Transverse colon (tissue), 4 donors: ENCODE data around the gene PANX2. TPM values are rescaled to one million over a fixed set of nuclear protein-coding genes. Genes with fewer than 3 reads are reported as not detected.

Experiments
- DNase-seq: peaks from one replicate; pipeline ENCODE4 v3.0.0-alpha.2; 2019
- H3K27ac ChIP-seq, 4 donors: fragments of 200-600 bp; sonication (generic); 2 replicates each; pipeline ENCODE4 v1.5.1; 2016 to 2018; ENCODE audit warnings: inconsistent platforms in 4 of 4
- H3K27me3 ChIP-seq: fragments of 200-600 bp; sonication (generic); 2 replicates; pipeline ENCODE4 v1.5.1; 2017; ENCODE audit warnings: inconsistent platforms
- H3K36me3 ChIP-seq, 4 donors: fragments of 200-600 bp; sonication (generic); 2 replicates each; pipeline ENCODE4 v1.5.1; 2017 to 2019; ENCODE audit warnings: inconsistent platforms in 4 of 4
- H3K4me1 ChIP-seq, 4 donors: fragments of 200-600 bp; sonication (generic); 2 replicates each; pipeline ENCODE4 v1.5.1; 2017 to 2020; ENCODE audit warnings: inconsistent platforms in 4 of 4
- H3K4me3 ChIP-seq, 4 donors: fragments of 200-600 bp; sonication (generic); 1 replicate in 1 of 4; 2 replicates in 3 of 4; pipeline versions ENCODE4 v1.5.1 to v1.6.1; 2017 to 2019; ENCODE audit warnings: inconsistent platforms in 4 of 4
- H3K9me3 ChIP-seq, 2 donors: fragments of 200-600 bp; sonication (generic); 2 replicates each; pipeline ENCODE4 v1.5.1; 2017 to 2019; ENCODE audit warnings: inconsistent platforms in 2 of 2
- CTCF ChIP-seq, 5 experiments: fragments of 200-600 bp in 3 of 5; fragments of 450-650 bp in 2 of 5; sonication (generic) in 3 of 5; IDR thresholded peaks; 1 replicate in 2 of 5; 2 replicates in 3 of 5; pipeline ENCODE4 v1.5.1; 2016 to 2017; ENCODE audit warnings: antibody characterized with exemption in 5 of 5, inconsistent platforms in 3 of 5, mild to moderate bottlenecking in 2 of 5, moderate library complexity in 1 of 5
- EP300 ChIP-seq: sonication (generic); formaldehyde crosslinking; IDR thresholded peaks from one replicate; pipeline ENCODE4 v1.6.1; 2017; ENCODE audit warnings: antibody characterized with exemption, low read depth
- POLR2A ChIP-seq: fragments of 450-650 bp; IDR thresholded peaks from one replicate; pipeline ENCODE4 v1.6.1; 2016; ENCODE audit warnings: antibody characterized with exemption, mild to moderate bottlenecking, moderate library complexity
- POLR2AphosphoS5 ChIP-seq, 3 donors: sonication (generic); formaldehyde crosslinking; IDR thresholded peaks; one replicate each; pipeline ENCODE4 v1.6.1; 2016; ENCODE audit warnings: antibody characterized with exemption in 3 of 3
- WGBS, 2 donors: methylation state at CpG; one replicate each; pipeline ENCODE4 v1.1.5; 2018; ENCODE audit warnings: low coverage in 1 of 2; 5-methylcytosine and 5-hydroxymethylcytosine counted together
- in situ Hi-C, 4 donors: fragments of 200-750 bp; cut with MboI; loops; one replicate each; pipeline versions ENCODE4 v1.15.0 to v1.15.1; 2017; ENCODE audit warnings: low sequenced_read_pairs in 3 of 4, low pct_ligation_motif_present in 1 of 4, low pct_unique_long_range_greater_than_20kb in 1 of 4
- intact Hi-C: fragments of 100-400 bp; cut with DNase I; formaldehyde crosslinking; loops from one replicate; pipeline ENCODE4 v1.15.1; 2023; ENCODE audit warnings: low total_unique reads
- total RNA-seq, 4 donors: library from RNA; depleted of rRNA; stranded (reverse); fragments of >200 nt; gene quantifications; one replicate each; pipeline ENCODE4 v1.1.0, GENCODE V29; 2016

Gene PANX2
- total RNA-seq, 4 donors from 2014 or later = 0.32 TPM; not detected in 3

- Histone ChIP-seq H3K27me3 (peaks cover 45% of the 10 kb centered on the region), H3K4me3 (no peak overlapping the region), H3K27ac (no peak overlapping the region), H3K9me3 (no peaks in the 10 kb centered on the region), H3K4me1 (no peaks in the 10 kb centered on the region), H3K36me3 (no peaks in the 10 kb centered on the region)
- intact Hi-C loops = no loop called here
- TF ChIP-seq CTCF (IDR thresholded peaks at IDR 0.05) = no peak
- TF ChIP-seq POLR2AphosphoS5 (IDR thresholded peaks at IDR 0.05) = no peak
- 85% methylated on average over 6 of the region's 6 CpGs; no CpG with 5 or more reads in 1 of the 2 donors for WGBS, 2 donors
- in situ Hi-C loops = loop anchor here in 2 of 4 donors (10.0 kb wide), 2 partner anchors 63 to 73 kb away; partner anchors contain the start of gene SELENOO (in 1 of the 2)
- DNase-seq = no peak
These were observed 29.1 kb upstream of the PANX2 start for GRCh38 chr22:50141462-50141861.

- no peak for DNase-seq
- Histone ChIP-seq H3K9me3 (no peaks in the 10 kb centered on the region), H3K27me3 (peaks cover 45% of the 10 kb centered on the region), H3K4me1 (no peaks in the 10 kb centered on the region), H3K36me3 (no peaks in the 10 kb centered on the region), H3K4me3 (no peak overlapping the region), H3K27ac (no peak overlapping the region)
- 25 to 34% methylated on average over 5 to 11 of the region's 11 CpGs for WGBS, 2 donors
- TF ChIP-seq POLR2AphosphoS5 (IDR thresholded peaks at IDR 0.05) = no peak
- TF ChIP-seq POLR2A = no peak
- TF ChIP-seq CTCF (IDR thresholded peaks at IDR 0.05) = no peak
- no peak for TF ChIP-seq EP300
- in situ Hi-C loops (loop anchor here in 2 of 4 donors (10.0 kb wide), 2 partner anchors 63 to 73 kb away; partner anchors contain the start of gene SELENOO (in 1 of the 2)), intact Hi-C loops (no loop called here)
These were observed 28.6 kb upstream of the PANX2 start for GRCh38 chr22:50141891-50142363.

- in situ Hi-C loops (loop anchor here in 2 of 4 donors (10.0 kb wide), 2 partner anchors 62 to 72 kb away; partner anchors contain the start of gene SELENOO (in 1 of the 2)), intact Hi-C loops (no loop called here)
- H3K36me3 ChIP-seq = no peaks in the 10 kb centered on the region
- no peaks in the 10 kb centered on the region for H3K9me3 ChIP-seq
- no peak overlapping the region for H3K4me3 ChIP-seq
- peaks cover 45% of the 10 kb centered on the region for H3K27me3 ChIP-seq
- H3K27ac ChIP-seq = no peak overlapping the region
- DNase-seq = no peak
- 74 to 76% methylated on average over 7 of the region's 7 CpGs for WGBS, 2 donors
- TF ChIP-seq CTCF (IDR thresholded peaks at IDR 0.05) (no peak), POLR2AphosphoS5 (IDR thresholded peaks at IDR 0.05) (no peak), POLR2A (no peak), EP300 (no peak)
- no peaks in the 10 kb centered on the region for H3K4me1 ChIP-seq
These were observed 27.4 kb upstream of the PANX2 start for GRCh38 chr22:50143096-50143495.

- intact Hi-C loops (no loop called here), in situ Hi-C loops (loop anchor here in 2 of 4 donors (10.0 kb wide), 2 partner anchors 61 to 71 kb away; partner anchors contain the start of gene SELENOO (in 1 of the 2))
- H3K27ac ChIP-seq = no peak overlapping the region
- no peak overlapping the region for H3K4me3 ChIP-seq
- TF ChIP-seq POLR2A (no peak), CTCF (IDR thresholded peaks at IDR 0.05) (no peak), POLR2AphosphoS5 (IDR thresholded peaks at IDR 0.05) (no peak), EP300 (no peak)
- 81% methylated on average over 9 of the region's 18 CpGs; no CpG with 5 or more reads in 1 of the 2 donors for whole genome bisulfite sequencing, 2 donors
- H3K9me3 ChIP-seq = no peaks in the 10 kb centered on the region
- no peaks in the 10 kb centered on the region for H3K4me1 ChIP-seq
- H3K27me3 ChIP-seq = peaks cover 45% of the 10 kb centered on the region
- H3K36me3 ChIP-seq = no peaks in the 10 kb centered on the region
- DNase-seq = no peak
These were observed 26.4 kb upstream of the PANX2 start for GRCh38 chr22:50144005-50144614.
